Measurements from ENCODE around the gene AAK1.

The AAK1 gene

DNA sequence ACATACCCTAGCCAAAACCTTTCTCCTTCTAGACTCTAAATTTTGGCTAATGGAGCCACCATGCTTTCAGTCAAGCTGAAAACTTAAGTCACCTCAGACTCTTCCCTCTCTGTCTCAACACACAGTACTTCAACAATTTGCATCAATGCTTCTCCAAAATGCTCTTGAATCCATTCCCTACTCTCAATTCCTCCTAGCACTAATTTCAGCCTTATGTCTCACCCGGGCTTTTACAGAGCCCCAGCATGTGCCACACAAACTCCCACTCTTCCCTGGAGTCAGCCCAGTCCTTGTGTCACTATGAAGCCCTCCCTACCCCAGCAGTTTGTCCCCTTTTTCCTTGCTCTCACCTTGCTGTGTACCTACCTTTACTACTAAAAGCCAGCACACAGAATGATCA is 38.7 kb downstream of the AAK1 start:
- Histone ChIP-seq H4K20me1 (ENCODE audit: low read depth, low read length) (no peaks in the 10 kb centered on the region), H3K27me3 (ENCODE audit: low read length) (no peaks in the 10 kb centered on the region), H3K4me2 (ENCODE audit: low read depth, low read length, poor library complexity, severe bottlenecking) (no peak overlapping the region), H3F3A (ENCODE audit: insufficient read depth) (no peaks in the 10 kb centered on the region), H3K9ac (ENCODE audit: low read length) (no peak overlapping the region), H3K9me2 (replicated peaks; ENCODE audit: insufficient read depth, low read length) (no peaks in the 10 kb centered on the region), H3K9me3 (ENCODE audit: insufficient read depth, low read length) (no peaks in the 10 kb centered on the region), H3K79me2 (ENCODE audit: insufficient read depth, low read length) (no peaks in the 10 kb centered on the region), H3K4me3 (ENCODE audit: insufficient read depth, low read length, poor library complexity, severe bottlenecking) (no peak overlapping the region), H3K27ac (ENCODE audit: low read depth, low read length) (no peak overlapping the region), H2AFZ (ENCODE audit: low read depth, low read length, severe bottlenecking) (no peak overlapping the region), H3K36me3 (ENCODE audit: low read length) (0 out of 2 replicates have a peak, but pooled peaks cover 3% of the 10 kb centered on the region)
- no peak for TF ChIP-seq EZH2phosphoT487 (conservative IDR thresholded peaks at IDR 0.05; ENCODE audit: low read length)
- TF ChIP-seq, protein P1, sequence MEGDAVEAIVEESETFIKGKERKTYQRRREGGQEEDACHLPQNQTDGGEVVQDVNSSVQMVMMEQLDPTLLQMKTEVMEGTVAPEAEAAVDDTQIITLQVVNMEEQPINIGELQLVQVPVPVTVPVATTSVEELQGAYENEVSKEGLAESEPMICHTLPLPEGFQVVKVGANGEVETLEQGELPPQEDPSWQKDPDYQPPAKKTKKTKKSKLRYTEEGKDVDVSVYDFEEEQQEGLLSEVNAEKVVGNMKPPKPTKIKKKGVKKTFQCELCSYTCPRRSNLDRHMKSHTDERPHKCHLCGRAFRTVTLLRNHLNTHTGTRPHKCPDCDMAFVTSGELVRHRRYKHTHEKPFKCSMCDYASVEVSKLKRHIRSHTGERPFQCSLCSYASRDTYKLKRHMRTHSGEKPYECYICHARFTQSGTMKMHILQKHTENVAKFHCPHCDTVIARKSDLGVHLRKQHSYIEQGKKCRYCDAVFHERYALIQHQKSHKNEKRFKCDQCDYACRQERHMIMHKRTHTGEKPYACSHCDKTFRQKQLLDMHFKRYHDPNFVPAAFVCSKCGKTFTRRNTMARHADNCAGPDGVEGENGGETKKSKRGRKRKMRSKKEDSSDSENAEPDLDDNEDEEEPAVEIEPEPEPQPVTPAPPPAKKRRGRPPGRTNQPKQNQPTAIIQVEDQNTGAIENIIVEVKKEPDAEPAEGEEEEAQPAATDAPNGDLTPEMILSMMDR (IDR thresholded peaks at IDR 0.05; ENCODE audit: insufficient read depth, low read length, poor library complexity, severe bottlenecking): no peak

- Histone ChIP-seq H4K20me1 (ENCODE audit: low read depth, low read length) (no peaks in the 10 kb centered on the region), H3K27ac (ENCODE audit: low read depth, low read length) (no peak overlapping the region), H3K4me2 (ENCODE audit: low read depth, low read length, poor library complexity, severe bottlenecking) (no peak overlapping the region), H2AFZ (ENCODE audit: low read depth, low read length, severe bottlenecking) (no peak overlapping the region), H3K4me3 (ENCODE audit: insufficient read depth, low read length, poor library complexity, severe bottlenecking) (no peak overlapping the region), H3F3A (ENCODE audit: insufficient read depth) (no peaks in the 10 kb centered on the region), H3K9me3 (ENCODE audit: insufficient read depth, low read length) (no peaks in the 10 kb centered on the region), H3K9me2 (replicated peaks; ENCODE audit: insufficient read depth, low read length) (no peaks in the 10 kb centered on the region), H3K9ac (ENCODE audit: low read length) (no peak overlapping the region), H3K79me2 (ENCODE audit: insufficient read depth, low read length) (no peaks in the 10 kb centered on the region), H3K27me3 (ENCODE audit: low read length) (no peaks in the 10 kb centered on the region), H3K36me3 (ENCODE audit: low read length) (0 out of 2 replicates have a peak, but pooled peaks cover 3% of the 10 kb centered on the region)
- TF ChIP-seq EZH2phosphoT487 (conservative IDR thresholded peaks at IDR 0.05; ENCODE audit: low read length): no peak
- TF ChIP-seq, protein P1 (IDR thresholded peaks at IDR 0.05; ENCODE audit: insufficient read depth, low read length, poor library complexity, severe bottlenecking): no peak
Measured at GRCh38 chr2:69604026-69604678, 39.4 kb downstream of the AAK1 start.

DNA sequence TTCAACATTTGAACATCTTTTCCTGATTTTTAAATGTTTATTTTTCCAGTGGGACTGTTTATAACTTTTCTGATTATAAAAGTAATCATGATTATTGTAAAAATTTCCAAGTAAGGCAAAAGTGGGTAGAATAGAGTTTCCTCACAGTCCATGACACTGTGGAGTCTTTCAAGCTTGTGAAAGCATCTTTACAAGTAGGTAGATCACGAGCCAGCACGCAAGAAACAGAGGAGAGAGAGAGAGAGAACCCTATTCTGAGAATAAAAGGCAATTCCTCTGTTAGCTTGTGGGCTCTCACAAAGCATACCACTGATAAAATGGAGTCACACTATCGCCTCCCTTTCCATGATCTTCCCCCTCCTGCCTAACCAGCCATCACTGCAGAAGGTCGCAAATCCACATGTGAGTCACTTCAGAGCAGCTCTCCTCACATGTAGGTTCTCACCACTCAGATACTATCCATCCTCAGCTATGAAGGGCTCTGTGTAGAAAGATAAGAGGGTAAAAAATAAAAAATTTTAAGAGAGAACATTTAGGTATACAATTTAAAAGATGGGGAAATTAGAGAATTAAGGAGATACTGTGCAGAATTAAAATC is 40.3 kb downstream of the AAK1 start:
- Histone ChIP-seq H3K79me2 (ENCODE audit: insufficient read depth, low read length) (no peaks in the 10 kb centered on the region), H3K9me2 (replicated peaks; ENCODE audit: insufficient read depth, low read length) (no peaks in the 10 kb centered on the region), H3K4me2 (ENCODE audit: low read depth, low read length, poor library complexity, severe bottlenecking) (no peak overlapping the region), H3K36me3 (ENCODE audit: low read length) (0 out of 2 replicates have a peak, but pooled peaks cover 3% of the 10 kb centered on the region), H3F3A (ENCODE audit: insufficient read depth) (no peaks in the 10 kb centered on the region), H2AFZ (ENCODE audit: low read depth, low read length, severe bottlenecking) (no peak overlapping the region), H3K9ac (ENCODE audit: low read length) (no peak overlapping the region), H3K4me3 (ENCODE audit: insufficient read depth, low read length, poor library complexity, severe bottlenecking) (no peak overlapping the region), H4K20me1 (ENCODE audit: low read depth, low read length) (no peaks in the 10 kb centered on the region), H3K27ac (ENCODE audit: low read depth, low read length) (no peak overlapping the region), H3K27me3 (ENCODE audit: low read length) (no peaks in the 10 kb centered on the region), H3K9me3 (ENCODE audit: insufficient read depth, low read length) (no peaks in the 10 kb centered on the region)
- TF ChIP-seq, protein P1 (IDR thresholded peaks at IDR 0.05; ENCODE audit: insufficient read depth, low read length, poor library complexity, severe bottlenecking): no peak
- TF ChIP-seq EZH2phosphoT487 (conservative IDR thresholded peaks at IDR 0.05; ENCODE audit: low read length): no peak
